Measurements from ENCODE around the gene NDUFA6.
A peak's percentile ranks its signal among the peaks of the same experiment; 100 is the strongest.
"Not testable (repeated sequence)": the region's sequence is repeated elsewhere in the genome, so short reads cannot be mapped to it uniquely, and the experiment has no call there.

The NDUFA6 gene

DNA sequence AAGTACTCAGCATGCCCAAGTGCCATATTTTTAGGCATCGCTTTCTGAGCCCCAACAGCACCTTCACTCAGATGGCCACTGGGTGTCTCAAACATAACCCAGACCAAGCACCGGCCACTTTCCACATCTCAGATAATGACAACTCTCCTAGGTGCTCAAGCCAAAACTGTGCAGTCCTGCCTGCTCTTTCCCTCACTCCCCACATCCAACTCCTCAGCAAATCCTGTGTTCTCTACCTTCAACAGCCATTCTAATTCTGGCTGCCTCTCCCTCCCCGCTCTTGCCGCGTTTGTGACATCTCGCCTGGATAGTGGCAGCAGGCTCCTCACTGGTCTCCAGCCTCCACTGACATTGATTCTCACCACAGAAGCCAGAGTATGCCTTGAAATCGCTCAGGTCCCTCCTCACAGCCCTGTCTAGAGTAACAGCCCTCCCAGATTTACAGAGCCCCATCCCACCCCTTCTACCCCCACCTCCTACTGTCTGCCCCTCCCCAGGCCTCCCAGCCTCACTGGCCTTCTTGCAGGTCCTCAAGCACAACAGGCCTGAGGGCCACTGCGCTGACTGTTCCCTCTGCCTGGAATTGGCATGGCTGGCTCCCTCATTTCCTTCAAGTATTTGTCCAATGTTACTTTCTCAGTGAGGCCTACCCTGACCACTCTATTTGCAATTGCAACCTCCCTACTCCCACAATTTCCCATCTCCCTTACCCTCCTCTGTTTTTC, 17.8 kb downstream of the NDUFA6 start:
- ChIA-PET POLR2A (no interaction called here), CTCF (no interaction called here)
- TF ChIP-seq BHLHE40 (IDR thresholded peaks at IDR 0.05; ENCODE audit: borderline replicate concordance) = no peak
- no peak for TF ChIP-seq HDGF (IDR thresholded peaks at IDR 0.05; ENCODE audit: borderline replicate concordance)
- TF ChIP-seq, protein P1, sequence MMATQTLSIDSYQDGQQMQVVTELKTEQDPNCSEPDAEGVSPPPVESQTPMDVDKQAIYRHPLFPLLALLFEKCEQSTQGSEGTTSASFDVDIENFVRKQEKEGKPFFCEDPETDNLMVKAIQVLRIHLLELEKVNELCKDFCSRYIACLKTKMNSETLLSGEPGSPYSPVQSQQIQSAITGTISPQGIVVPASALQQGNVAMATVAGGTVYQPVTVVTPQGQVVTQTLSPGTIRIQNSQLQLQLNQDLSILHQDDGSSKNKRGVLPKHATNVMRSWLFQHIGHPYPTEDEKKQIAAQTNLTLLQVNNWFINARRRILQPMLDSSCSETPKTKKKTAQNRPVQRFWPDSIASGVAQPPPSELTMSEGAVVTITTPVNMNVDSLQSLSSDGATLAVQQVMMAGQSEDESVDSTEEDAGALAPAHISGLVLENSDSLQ (IDR thresholded peaks at IDR 0.05) = no peak
- no peak for TF ChIP-seq FOXK2 (IDR thresholded peaks at IDR 0.05)
- TF ChIP-seq ELF4 (IDR thresholded peaks at IDR 0.05) = no peak
- TF ChIP-seq FOXA1 (IDR thresholded peaks at IDR 0.05) = no peak
- no peak for TF ChIP-seq L3MBTL2 (conservative IDR thresholded peaks at IDR 0.05)
- TF ChIP-seq ZNF384 (IDR thresholded peaks at IDR 0.05) = no peak
- TF ChIP-seq CTBP1 (IDR thresholded peaks at IDR 0.05; ENCODE audit: borderline replicate concordance) = no peak
- TF ChIP-seq SUZ12 (IDR thresholded peaks at IDR 0.05) = no peak
- TF ChIP-seq LEF1 (IDR thresholded peaks at IDR 0.05; ENCODE audit: borderline replicate concordance) = no peak
- DNase-seq (ENCODE audit: extremely low spot score) = no peak

DNA sequence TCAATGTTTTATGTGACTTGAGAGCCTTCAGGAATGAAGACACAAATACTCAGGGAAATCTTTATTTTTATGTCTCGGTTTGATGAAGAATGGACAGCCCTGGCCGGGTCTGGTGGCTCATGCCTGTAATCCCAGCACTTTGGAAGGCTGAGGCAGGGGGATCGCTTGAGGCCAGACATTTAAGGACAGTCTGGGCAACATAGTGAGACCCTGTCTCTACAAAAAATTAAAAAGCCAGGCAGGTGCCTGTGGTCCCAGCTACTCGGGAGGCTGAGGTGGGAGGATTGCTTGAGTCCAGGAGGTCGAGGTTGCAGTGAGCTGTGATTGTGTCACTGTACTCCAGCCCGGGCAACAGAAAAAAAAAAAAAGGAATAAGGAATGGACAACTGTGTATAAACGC, 19.1 kb downstream of the NDUFA6 start:
- ChIA-PET CTCF (interaction anchor here (0.6 kb wide), 1 partner anchor 65 kb away, joined by 3 read pairs; no protein-coding TSS in a partner anchor), POLR2A (interaction anchor here (0.6 to 3.5 kb wide), 8 partner anchors 8 to 125 kb away, joined by 3 to 53 read pairs (median 4); partner anchors contain the start of genes CENPM, NDUFA6 and SMDT1)
- DNase-seq (ENCODE audit: extremely low spot score) = not testable (repeated sequence)

DNA sequence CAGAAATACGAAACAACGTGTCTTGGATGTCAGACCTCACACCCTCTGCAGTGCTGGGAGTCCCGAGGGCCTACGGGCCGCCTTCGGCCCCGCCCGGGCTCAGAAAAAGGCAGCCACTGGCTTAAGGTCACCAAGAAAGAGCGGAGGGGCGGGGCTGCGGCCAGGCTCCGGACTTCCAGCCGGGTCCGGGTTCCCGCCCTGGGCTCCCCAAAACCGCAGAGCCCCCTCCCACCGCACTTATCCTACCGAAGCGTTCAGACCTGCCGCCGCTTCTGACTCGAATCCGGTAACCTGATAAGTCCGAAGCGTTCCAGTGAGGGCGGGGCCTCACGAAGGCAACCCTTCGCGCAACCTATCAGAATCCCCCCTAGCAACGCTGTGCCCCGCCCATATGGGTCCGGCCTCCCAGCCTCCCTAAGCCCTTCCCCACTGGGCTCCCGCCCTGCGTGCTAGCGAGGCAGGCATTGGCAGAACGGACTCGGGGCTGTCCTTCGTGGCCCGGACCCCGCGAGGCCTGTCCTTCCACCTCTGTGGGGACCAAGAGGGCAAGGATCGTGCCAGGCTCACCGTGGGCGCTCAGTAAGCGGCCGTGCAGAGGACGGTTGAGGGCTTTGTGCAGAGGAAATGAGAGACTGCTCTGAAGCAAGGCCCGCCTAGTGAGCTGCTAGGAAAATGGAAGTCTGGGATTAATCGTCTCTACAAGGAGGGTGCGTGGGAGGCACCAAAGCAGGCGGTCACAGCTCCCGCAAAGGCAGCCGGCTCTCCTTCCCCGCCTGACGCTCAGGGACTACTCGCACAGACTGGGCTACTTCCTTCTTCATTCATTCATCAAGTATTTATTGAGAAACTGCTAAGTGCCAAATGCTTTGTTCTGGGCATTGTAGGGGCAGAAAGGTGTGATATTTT, 19.8 kb downstream of the NDUFA6 start, which contains the start of gene NAGA:
Gene NAGA, minus strand, starts transcription at position 296 of the 906 bp plus-strand sequence. CDS start 515 bp downstream, outside the sequence.
- TF ChIP-seq L3MBTL2 (conservative IDR thresholded peaks at IDR 0.05) (peak; percentile 99), SUZ12 (IDR thresholded peaks at IDR 0.05) (no peak), BHLHE40 (IDR thresholded peaks at IDR 0.05; ENCODE audit: borderline replicate concordance) (no peak), CTBP1 (IDR thresholded peaks at IDR 0.05; ENCODE audit: borderline replicate concordance) (no peak), FOXM1 (IDR thresholded peaks at IDR 0.05; ENCODE audit: borderline replicate concordance) (no peak), ZNF384 (IDR thresholded peaks at IDR 0.05) (no peak), SP1 (IDR thresholded peaks at IDR 0.05) (no peak), HDGF (IDR thresholded peaks at IDR 0.05; ENCODE audit: borderline replicate concordance) (peak; percentile 88), TARDBP (IDR thresholded peaks at IDR 0.05) (no peak)
- peak; percentile 93 for DNase-seq (ENCODE audit: extremely low spot score)
- CTCF ChIA-PET = no interaction called here
- POLR2A ChIA-PET = interaction anchor here (0.6 to 3.5 kb wide), 13 partner anchors 8 to 124 kb away, joined by 3 to 53 read pairs (median 4); partner anchors contain the start of genes CENPM, NDUFA6 and SMDT1

DNA sequence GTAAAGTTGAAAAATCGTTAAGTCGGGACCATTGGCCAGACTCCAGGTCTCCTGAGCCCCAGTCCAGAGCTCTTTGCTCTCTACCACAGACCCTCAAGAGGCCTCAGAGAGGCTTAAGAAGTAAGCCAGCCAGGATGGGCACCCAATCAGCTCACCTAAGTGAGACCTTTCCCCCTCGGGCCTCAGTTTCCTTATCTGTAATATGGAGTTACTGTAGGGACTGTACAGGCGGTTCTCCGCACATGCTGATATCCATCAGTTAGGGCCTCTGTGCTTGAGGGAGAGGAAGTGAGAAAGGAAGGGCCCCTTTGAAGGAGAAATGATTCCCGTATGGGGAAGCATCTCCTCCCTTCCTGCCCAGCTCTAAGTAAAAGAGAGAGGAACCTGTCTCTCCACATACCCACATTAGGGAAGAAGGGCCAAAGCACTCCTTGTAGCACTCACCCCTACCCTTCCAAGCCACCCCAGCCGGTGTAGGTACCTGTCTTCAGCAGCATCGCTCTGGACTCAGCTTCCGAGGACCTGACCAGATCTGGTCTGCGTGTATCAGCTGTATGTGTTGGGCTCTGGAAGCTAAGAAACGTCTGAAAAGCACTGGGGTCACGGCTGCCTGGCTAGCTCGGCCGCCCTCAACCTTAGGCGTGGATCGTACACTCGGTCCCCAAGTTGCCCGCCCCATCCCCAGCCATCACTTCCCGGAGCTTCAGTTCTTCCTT, 20.6 kb downstream of the NDUFA6 start:
- TF ChIP-seq ZNF384 (IDR thresholded peaks at IDR 0.05) (no peak), FOXA1 (IDR thresholded peaks at IDR 0.05) (no peak), SP1 (IDR thresholded peaks at IDR 0.05) (no peak), BHLHE40 (IDR thresholded peaks at IDR 0.05; ENCODE audit: borderline replicate concordance) (no peak), TARDBP (IDR thresholded peaks at IDR 0.05) (no peak), HDGF (IDR thresholded peaks at IDR 0.05; ENCODE audit: borderline replicate concordance) (no peak), CTBP1 (IDR thresholded peaks at IDR 0.05; ENCODE audit: borderline replicate concordance) (no peak), FOXK2 (IDR thresholded peaks at IDR 0.05) (no peak), ARNT (IDR thresholded peaks at IDR 0.05) (no peak), SUZ12 (IDR thresholded peaks at IDR 0.05) (no peak), NFRKB (IDR thresholded peaks at IDR 0.05) (no peak), ELF4 (IDR thresholded peaks at IDR 0.05) (no peak), FOXM1 (IDR thresholded peaks at IDR 0.05; ENCODE audit: borderline replicate concordance) (no peak), L3MBTL2 (conservative IDR thresholded peaks at IDR 0.05) (no peak; the same call in 1 of the 2 replicates), LEF1 (IDR thresholded peaks at IDR 0.05; ENCODE audit: borderline replicate concordance) (no peak)
- TF ChIP-seq, protein P1 (IDR thresholded peaks at IDR 0.05) = no peak
- ChIA-PET POLR2A (interaction anchor here (0.7 to 3.5 kb wide), 9 partner anchors 9 to 123 kb away, joined by 3 to 53 read pairs (median 5); partner anchors contain the start of genes CENPM, NDUFA6 and SMDT1), CTCF (interaction anchor here (1.0 kb wide), 1 partner anchor 21 kb away, joined by 3 read pairs; the partner anchor contains the start of gene NDUFA6)
- peak; percentile 16 for DNase-seq (ENCODE audit: extremely low spot score)

DNA sequence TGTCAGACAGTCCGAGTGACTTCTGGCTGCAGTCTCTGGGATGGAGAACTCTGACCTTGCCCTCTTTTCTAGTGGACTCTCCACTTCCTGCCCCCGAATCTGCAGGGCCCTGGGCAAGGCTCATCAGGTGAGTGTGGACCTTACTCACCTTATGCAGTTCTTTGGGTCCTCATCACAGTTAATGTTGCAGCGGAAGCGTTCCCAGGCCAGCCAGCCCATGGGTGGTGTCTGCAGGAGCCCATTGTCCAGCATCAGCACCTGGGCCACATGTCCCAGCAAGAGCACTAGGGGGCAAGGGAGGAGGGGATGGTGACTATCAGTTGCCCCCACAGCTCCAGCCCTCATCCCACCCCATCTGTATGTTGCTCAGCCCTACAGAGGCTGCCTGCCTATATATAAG, 22.3 kb downstream of the NDUFA6 start:
- ChIA-PET POLR2A (no interaction called here), CTCF (no interaction called here)
- TF ChIP-seq ARNT (IDR thresholded peaks at IDR 0.05) (no peak), FOXM1 (IDR thresholded peaks at IDR 0.05; ENCODE audit: borderline replicate concordance) (no peak), ELF4 (IDR thresholded peaks at IDR 0.05) (no peak), SP1 (IDR thresholded peaks at IDR 0.05) (no peak), LEF1 (IDR thresholded peaks at IDR 0.05; ENCODE audit: borderline replicate concordance) (no peak), ZNF384 (IDR thresholded peaks at IDR 0.05) (no peak), HDGF (IDR thresholded peaks at IDR 0.05; ENCODE audit: borderline replicate concordance) (no peak)
- TF ChIP-seq, protein P1 (IDR thresholded peaks at IDR 0.05) = no peak
- DNase-seq (ENCODE audit: extremely low spot score) = no peak

All from HEK293T (cell line).